ENCODE results near the gene P2RX7.

Gene P2RX7

GRCh38 chr12:121111684-121112083 lies 21.0 kb upstream of the P2RX7 start:
- DNase-seq, result no peak

- DNase-seq, result no peak
Observed at GRCh38 chr12:121112496-121112895, 20.2 kb upstream of the P2RX7 start.

GRCh38 chr12:121113057-121113456 lies 19.6 kb upstream of the P2RX7 start:
- no peak for DNase-seq

- no peak for DNase-seq
Observed at GRCh38 chr12:121114019-121114639, 18.5 kb upstream of the P2RX7 start.

GRCh38 chr12:121114806-121115205 lies 17.9 kb upstream of the P2RX7 start:
- no peak for DNase-seq

GRCh38 chr12:121115530-121115929 lies 17.1 kb upstream of the P2RX7 start:
- no peak for DNase-seq

GRCh38 chr12:121116318-121117225 lies 16.1 kb upstream of the P2RX7 start:
- DNase-seq, result no peak

GRCh38 chr12:121117226-121117777 lies 15.4 kb upstream of the P2RX7 start:
- no peak for DNase-seq

- no peak for DNase-seq
Observed at GRCh38 chr12:121120323-121120722, 12.4 kb upstream of the P2RX7 start.

- DNase-seq, result no peak
Observed at GRCh38 chr12:121120989-121121755, 11.5 kb upstream of the P2RX7 start.

- no peak for DNase-seq
Observed at GRCh38 chr12:121121805-121122204, 10.9 kb upstream of the P2RX7 start.

- DNase-seq, result no peak
Observed at GRCh38 chr12:121123488-121123887, 9.2 kb upstream of the P2RX7 start.

- DNase-seq, result peak; percentile 84
Observed at GRCh38 chr12:121124402-121125109, 8.1 kb upstream of the P2RX7 start.

GRCh38 chr12:121127501-121127900 lies 5.2 kb upstream of the P2RX7 start:
- DNase-seq, result no peak

GRCh38 chr12:121128908-121129810 lies 3.5 kb upstream of the P2RX7 start:
- DNase-seq, result peak; percentile 15

- no peak for DNase-seq
Observed at GRCh38 chr12:121129811-121130147, 2.9 kb upstream of the P2RX7 start.

- DNase-seq, result no peak
Observed at GRCh38 chr12:121130866-121131373, 1.8 kb upstream of the P2RX7 start.

- no peak for DNase-seq
Observed at GRCh38 chr12:121131941-121132341, 735 bp upstream of the P2RX7 start.

- DNase-seq, result no peak
Observed at GRCh38 chr12:121133838-121134237, 1.2 kb downstream of the P2RX7 start.

GRCh38 chr12:121135320-121135719 lies 2.6 kb downstream of the P2RX7 start:
- no peak for DNase-seq

- DNase-seq, result no peak
Observed at GRCh38 chr12:121137512-121137911, 4.8 kb downstream of the P2RX7 start.
